ENCODE measurements around the gene MAPK10. TPM values are rescaled to one million over a fixed set of nuclear protein-coding genes. Genes with fewer than 3 reads are reported as not detected.

The MAPK10 gene
- total and polyA plus RNA-seq, 2 of the 8 experiments (the other 6 are each of a cell fraction or from before 2014, with no cell fraction given), result 2.5 to 3.1 TPM

DNA sequence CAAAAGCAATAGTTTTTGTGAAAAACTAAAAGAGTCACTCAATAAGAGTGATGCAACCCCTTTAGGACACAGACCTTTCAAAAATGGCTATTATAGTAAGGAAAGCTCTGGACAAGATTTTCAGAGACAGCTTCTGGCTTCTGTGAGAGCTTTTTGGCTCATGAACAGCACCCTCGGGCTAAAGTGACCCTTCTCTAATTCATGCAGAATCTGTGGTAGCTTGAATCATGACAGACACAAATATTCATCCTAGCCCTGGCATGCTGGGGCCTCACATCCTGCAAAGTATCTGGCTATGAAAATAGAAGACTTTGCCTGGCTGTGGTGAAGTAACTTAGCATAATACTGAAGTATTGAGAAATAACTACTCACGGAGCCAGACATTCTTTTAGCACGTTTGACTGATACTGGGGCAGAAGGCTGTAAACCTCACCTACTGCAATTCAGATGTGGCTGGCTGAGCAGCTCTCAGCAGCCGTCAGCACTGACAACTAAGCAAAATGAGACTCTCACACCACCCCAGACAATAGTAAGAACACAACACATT lies 327.3 kb downstream of the MAPK10 start (continued):
- TF ChIP-seq, protein P1, sequence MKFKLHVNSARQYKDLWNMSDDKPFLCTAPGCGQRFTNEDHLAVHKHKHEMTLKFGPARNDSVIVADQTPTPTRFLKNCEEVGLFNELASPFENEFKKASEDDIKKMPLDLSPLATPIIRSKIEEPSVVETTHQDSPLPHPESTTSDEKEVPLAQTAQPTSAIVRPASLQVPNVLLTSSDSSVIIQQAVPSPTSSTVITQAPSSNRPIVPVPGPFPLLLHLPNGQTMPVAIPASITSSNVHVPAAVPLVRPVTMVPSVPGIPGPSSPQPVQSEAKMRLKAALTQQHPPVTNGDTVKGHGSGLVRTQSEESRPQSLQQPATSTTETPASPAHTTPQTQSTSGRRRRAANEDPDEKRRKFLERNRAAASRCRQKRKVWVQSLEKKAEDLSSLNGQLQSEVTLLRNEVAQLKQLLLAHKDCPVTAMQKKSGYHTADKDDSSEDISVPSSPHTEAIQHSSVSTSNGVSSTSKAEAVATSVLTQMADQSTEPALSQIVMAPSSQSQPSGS (IDR thresholded peaks at IDR 0.05; ENCODE audit: low read length), result no peak
